ENCODE data around the gene GPRC6A. TPM values are rescaled to one million over a fixed set of nuclear protein-coding genes. Genes with fewer than 3 reads are reported as not detected.

GPRC6A gene
- total RNA-seq, 1 experiment from 2014 or later = not detected

DNA sequence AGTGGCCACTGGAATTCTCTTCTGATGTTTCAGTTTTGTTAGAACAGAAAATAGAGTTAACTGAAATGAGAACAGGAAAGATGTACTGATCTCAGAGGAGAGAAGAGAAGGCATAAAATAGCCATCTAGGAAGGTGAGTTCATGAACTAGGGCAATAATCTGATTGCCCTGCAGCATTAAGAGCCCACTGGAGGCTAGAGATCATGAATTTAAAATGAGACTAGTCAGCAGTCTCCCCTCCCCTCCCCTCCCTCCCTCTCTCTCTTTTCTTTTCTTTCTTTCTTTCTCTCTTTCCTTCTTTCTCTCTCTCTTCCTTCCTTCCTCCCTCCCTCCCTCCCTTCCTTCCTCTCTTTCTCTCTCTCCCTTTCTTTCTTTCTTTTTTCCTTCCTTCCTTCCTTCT is 28.9 kb downstream of the GPRC6A start:
- TF ChIP-seq, protein P1, sequence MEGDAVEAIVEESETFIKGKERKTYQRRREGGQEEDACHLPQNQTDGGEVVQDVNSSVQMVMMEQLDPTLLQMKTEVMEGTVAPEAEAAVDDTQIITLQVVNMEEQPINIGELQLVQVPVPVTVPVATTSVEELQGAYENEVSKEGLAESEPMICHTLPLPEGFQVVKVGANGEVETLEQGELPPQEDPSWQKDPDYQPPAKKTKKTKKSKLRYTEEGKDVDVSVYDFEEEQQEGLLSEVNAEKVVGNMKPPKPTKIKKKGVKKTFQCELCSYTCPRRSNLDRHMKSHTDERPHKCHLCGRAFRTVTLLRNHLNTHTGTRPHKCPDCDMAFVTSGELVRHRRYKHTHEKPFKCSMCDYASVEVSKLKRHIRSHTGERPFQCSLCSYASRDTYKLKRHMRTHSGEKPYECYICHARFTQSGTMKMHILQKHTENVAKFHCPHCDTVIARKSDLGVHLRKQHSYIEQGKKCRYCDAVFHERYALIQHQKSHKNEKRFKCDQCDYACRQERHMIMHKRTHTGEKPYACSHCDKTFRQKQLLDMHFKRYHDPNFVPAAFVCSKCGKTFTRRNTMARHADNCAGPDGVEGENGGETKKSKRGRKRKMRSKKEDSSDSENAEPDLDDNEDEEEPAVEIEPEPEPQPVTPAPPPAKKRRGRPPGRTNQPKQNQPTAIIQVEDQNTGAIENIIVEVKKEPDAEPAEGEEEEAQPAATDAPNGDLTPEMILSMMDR (conservative IDR thresholded peaks at IDR 0.05) = no peak
- Histone ChIP-seq H2AK5ac (ENCODE audit: insufficient read length, low read length) (no peak overlapping the region), H4K91ac (ENCODE audit: insufficient read length, low read depth, low read length) (no peak overlapping the region), H3K56ac (ENCODE audit: insufficient read length, low read depth, low read length) (no peak overlapping the region), H2BK20ac (ENCODE audit: low read depth, low read length, poor library complexity, severe bottlenecking) (no peak overlapping the region), H2BK5ac (ENCODE audit: insufficient read length, low read length) (no peak overlapping the region), H3K27ac (ENCODE audit: insufficient read length, low read depth, low read length) (no peak overlapping the region), H3T11ph (ENCODE audit: low read length) (no peak overlapping the region), H3K23me2 (ENCODE audit: insufficient read length, low read depth, low read length, poor library complexity, severe bottlenecking) (no peaks in the 10 kb centered on the region), H4K8ac (replicated peaks; ENCODE audit: insufficient read length, low read depth, low read length) (no peak overlapping the region), H3K14ac (ENCODE audit: insufficient read depth, low read length) (no peak overlapping the region), H2BK12ac (ENCODE audit: insufficient read length, low read depth, low read length) (no peak overlapping the region), H4K5ac (ENCODE audit: insufficient read length, low read depth, low read length) (no peak overlapping the region), H3K18ac (ENCODE audit: insufficient read length, low read depth, low read length) (no peak overlapping the region), H3K23ac (ENCODE audit: insufficient read length, low read depth, low read length) (no peak overlapping the region), H3K27me3 (ENCODE audit: insufficient read depth, low read length) (no peaks in the 10 kb centered on the region), H4K20me1 (ENCODE audit: control insufficient read depth, insufficient read depth, insufficient read length) (no peaks in the 10 kb centered on the region), H2BK120ac (ENCODE audit: low read depth, low read length, poor library complexity, severe bottlenecking) (no peak overlapping the region), H3K9me3 (ENCODE audit: control insufficient read depth, low read depth, low read length) (no peaks in the 10 kb centered on the region), H3K4ac (ENCODE audit: low read depth, low read length) (no peak overlapping the region), H3K4me1 (ENCODE audit: insufficient read depth, low read length) (peaks cover 2% of the 10 kb centered on the region; the same call in 1 of the 2 replicates), H3K79me2 (ENCODE audit: insufficient read depth, low read length) (no peaks in the 10 kb centered on the region), H2BK15ac (ENCODE audit: low read depth, low read length) (no peak overlapping the region), H2AFZ (ENCODE audit: low read length) (no peak overlapping the region), H3K9ac (ENCODE audit: extremely low read depth, insufficient read length, low read length) (no peak overlapping the region), H3K79me1 (ENCODE audit: insufficient read depth, low read depth, low read length, poor library complexity, severe bottlenecking) (no peaks in the 10 kb centered on the region), H3K4me2 (ENCODE audit: insufficient read depth, insufficient read length, low read length) (no peak overlapping the region)
- H3K36me3 Mint-ChIP-seq (ENCODE audit: insufficient read depth in 1 of 3, low read depth in 3 of 3) = no peaks in the 10 kb centered on the region
- no peaks in the 10 kb centered on the region for H3K27me3 Mint-ChIP-seq (ENCODE audit: low read depth)
- no peaks in the 10 kb centered on the region for H3K9me3 Mint-ChIP-seq
- DNase-seq = no peak
- peaks cover 5 to 12% of the 10 kb centered on the region in 2 experiments for H3K4me1 Mint-ChIP-seq
- H3K4me3 Mint-ChIP-seq = no peak overlapping the region
- H3K27ac Mint-ChIP-seq = no peak overlapping the region

Measured in H9 (cell line).